Activated naive CD4-positive, alpha-beta T cell treated with anti-CD3 and anti-CD28 coated beads, Interleukin-2, amount 50 U/mL, for 16 hours (primary cell): ENCODE results near the gene FAP.

Experiments
- DNase-seq: peaks from one replicate; pipeline ENCODE4 v3.0.0-alpha.2; 2020

The FAP gene

GRCh38 chr2:162184821-162185450, 58.3 kb downstream of the FAP start:
- no peak for DNase-seq

DNA sequence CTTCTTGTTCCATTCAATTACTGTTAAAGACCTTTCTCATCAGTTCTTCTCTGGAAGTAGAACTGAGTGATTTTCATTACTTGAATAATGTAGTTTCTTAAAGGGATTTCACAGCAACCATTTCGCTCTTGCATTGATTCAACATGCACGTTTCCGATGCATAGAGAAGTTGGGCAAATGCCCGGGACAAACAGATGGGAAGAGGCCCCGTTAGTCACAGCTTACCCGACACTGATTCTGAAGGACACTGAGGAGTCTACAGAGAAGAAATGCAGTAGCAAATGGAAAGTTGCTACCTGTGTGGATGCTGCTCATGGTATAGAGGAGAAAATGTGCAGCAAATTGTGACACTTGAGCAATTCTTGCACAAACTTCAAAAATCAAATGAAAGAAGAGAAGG, 58.9 kb downstream of the FAP start:
- DNase-seq, result no peak

DNA sequence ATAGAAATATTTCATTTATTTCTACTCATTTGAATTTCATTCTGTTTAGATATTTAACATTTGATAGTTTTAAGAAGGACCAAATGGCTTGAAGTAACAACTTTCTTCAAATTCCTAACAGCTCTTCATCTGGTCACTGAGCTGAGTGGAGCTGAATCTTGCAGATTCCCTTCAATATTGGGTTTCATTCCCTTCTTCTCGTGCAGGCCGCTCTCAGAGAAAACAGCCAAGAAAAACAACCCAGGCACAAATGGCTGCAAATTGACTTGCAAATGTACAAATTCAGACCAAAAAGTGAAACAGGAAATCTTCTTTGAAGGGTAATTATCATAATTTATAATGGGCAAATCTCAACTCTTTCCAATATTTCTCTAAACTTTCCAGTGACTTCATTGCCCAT, 60.9 kb downstream of the FAP start:
- DNase-seq, result no peak

- no peak for DNase-seq
Observed at GRCh38 chr2:162177301-162177700, 65.9 kb downstream of the FAP start.

GRCh38 chr2:162175714-162176113, 67.5 kb downstream of the FAP start:
- DNase-seq, result no peak

GRCh38 chr2:162174746-162175145, 68.5 kb downstream of the FAP start:
- DNase-seq, result no peak

DNA sequence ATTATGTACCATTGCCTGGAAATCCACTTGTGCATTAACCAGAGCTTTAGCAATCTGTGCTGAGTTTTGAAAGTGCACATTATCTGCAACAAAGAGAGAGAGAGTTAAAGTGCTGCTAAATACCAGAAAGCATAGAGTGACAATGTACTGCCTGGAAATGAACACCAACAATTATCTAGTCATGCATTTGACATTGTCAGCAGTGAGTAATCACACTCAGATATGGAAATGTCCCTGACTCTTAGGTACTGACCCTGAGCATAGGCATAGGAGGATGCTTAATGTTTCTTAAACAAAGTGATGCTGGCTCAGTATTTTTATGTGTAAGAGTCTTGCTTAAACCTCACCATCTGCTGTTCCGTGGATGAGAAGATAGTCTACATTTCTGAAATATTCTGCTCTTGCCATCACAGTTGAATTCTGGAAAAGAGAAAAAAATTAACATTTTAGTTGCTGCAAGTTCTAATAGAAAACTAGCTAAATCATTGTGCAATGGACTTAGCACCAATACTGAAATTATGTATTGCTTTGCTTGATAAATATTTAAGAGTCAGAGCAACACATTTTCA, 70.4 kb downstream of the FAP start:
- no peak for DNase-seq

- no peak for DNase-seq
Observed at GRCh38 chr2:162166745-162167144, 76.5 kb downstream of the FAP start.

DNA sequence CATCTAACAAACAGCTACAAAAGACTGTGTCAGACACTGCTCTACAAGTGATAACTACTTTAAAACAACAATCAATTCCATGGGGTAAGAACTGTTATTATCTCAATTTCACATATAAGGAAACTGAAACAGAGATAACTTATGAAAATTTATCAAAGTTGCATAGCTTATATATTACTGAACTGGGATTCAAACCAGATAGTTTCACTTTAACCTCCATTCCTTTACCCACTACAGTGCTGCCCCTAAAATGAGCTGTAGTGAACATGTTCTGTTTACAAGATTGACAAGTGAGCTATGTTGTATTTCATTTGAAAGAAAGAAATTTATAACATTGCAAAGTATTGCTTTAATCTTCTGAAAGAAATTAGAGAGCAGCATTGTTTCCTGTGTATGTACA, 77.1 kb downstream of the FAP start:
- no peak for DNase-seq

- no peak for DNase-seq
Observed at GRCh38 chr2:162164802-162165201, 78.4 kb downstream of the FAP start.

DNA sequence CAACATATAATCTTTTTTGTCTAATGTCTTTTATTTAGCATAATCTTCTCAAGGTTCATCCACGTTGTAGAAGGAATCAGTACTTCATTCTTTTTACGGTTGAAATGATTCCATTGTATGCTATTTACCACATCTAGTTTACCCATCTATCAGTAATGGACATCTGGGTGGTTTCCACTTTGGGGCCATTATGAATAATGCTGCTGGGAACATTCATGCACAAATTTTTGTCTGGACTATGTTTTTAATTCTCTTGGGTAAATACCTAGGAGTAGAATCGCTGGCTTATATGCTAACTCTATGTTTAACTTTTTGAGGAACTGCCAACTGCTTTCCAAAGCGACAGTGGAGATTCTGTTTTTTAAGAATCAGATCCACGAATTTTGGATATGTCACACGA, 83.8 kb downstream of the FAP start:
- no peak for DNase-seq

GRCh38 chr2:162156149-162156548, 87.1 kb downstream of the FAP start:
- no peak for DNase-seq

DNA sequence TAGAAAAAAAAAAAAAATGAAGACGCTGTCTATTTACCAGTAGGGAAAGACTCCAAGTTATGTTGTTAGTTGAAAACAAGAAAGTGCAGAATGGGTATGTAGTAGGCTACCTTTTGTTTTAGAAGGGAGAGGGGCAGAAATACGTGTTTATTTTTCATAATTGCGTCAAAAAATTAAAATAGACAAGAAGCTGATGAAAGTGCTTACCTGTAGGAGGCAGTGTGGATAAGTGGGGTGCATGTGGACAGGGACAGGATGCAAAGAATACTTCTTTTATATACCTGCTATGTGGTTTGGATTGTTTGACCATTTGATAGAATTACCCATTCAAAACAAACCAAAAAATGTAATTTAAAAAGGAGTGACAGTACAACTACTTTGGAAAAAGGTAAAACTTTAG, 88.2 kb downstream of the FAP start:
- no peak for DNase-seq

DNA sequence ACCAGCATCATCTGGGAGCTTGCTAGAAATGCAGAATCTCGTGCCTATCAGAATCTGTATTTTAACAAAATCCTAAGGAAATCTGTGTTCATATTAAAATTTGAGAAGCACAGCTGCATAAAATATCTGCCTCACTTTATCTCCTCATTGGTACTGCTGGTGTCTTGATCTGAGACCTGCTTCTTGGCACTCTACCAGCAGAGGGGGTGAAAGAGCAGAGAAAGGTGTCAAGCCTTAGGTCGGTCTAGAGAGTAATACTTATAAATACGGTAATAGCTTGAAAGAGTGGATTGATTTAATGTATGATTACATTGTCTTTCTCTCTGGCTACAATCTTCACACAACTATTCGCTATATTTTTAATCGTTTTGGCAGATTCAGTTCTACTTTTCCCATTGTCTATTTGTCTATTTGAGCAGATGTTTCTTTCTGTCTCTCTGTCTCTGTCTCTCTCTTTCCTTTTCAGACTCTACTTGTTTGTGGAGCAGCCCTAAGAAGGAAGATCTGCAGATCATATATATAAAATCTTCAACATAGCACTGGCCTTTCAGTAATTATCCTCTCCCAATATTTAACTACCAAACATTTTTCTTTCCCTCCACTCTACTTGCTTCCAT, 89.5 kb downstream of the FAP start:
- peak; percentile 62 for DNase-seq

DNA sequence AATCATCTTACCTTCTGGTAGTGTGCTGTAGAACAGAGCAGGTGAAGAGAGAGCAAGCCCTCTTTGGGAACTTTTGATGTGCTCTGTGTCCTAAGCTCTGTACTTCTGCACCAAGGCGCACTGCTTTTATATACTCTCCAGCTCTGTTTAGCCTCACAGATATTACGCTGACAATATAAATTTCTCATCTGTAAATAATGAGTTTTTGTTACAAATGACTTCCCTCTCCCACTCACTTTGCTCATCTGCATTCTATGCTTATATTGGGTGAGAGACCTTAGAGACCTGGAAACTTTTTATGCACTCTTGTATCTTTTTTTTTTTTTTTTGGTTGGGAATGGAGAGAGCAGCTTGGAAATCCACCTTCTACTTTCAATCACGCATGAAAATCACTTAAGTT, 91.1 kb downstream of the FAP start, which contains the start of gene GCG:
Gene GCG, minus strand, starts transcription at position 101 of the 400 bp plus-strand sequence. CDS start 3,069 bp downstream, outside the sequence.
- no peak for DNase-seq

DNA sequence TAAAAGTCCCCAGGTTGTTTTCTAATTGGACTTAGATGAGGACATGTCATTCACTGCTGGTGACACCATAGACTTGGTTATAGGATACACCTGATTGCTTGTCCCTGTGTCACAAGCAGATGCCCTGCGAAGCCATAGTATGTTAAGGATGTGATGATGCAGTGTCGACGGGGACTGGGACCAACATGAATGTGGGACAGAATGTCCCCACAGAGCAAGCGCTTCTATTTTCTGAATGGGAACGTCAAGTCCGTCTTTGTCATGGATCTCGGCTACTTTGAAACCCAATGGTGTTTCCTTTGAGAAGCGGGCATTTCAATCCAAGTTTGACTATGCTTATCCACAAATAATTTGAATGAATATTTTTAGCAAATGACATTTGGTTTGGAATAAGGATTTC, 93.3 kb downstream of the FAP start:
- DNase-seq, result no peak

DNA sequence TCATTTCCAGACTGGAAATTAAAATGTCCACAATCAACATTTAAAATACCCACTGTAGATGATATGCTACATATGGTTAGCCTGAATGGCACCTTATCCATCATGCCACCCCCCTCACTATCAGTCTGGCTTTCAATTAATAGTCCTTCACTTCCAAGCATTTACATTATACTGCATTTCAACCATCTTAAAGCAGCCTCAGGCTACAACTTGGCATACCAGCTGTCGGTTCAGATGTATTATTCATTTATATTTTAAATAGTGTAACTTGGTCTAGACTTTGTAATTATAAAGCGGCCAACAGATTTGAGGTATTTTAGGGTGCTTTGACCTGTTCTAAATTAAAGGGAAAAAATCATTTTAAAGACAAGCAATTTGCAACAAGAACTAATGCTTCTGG, 93.8 kb downstream of the FAP start:
- no peak for DNase-seq

GRCh38 chr2:162148956-162149355, 94.3 kb downstream of the FAP start:
- DNase-seq, result no peak

GRCh38 chr2:162143969-162144368, 99.3 kb downstream of the FAP start:
- DNase-seq, result no peak

GRCh38 chr2:162138310-162138709, 104.9 kb downstream of the FAP start:
- no peak for DNase-seq

GRCh38 chr2:162127422-162127821, 115.8 kb downstream of the FAP start:
- DNase-seq, result no peak

- DNase-seq, result no peak
Observed at GRCh38 chr2:162126527-162126926, 116.7 kb downstream of the FAP start.

- no peak for DNase-seq
Observed at GRCh38 chr2:162126111-162126519, 117.1 kb downstream of the FAP start.

GRCh38 chr2:162125138-162125537, 118.1 kb downstream of the FAP start:
- no peak for DNase-seq
